ENCODE measurements around the gene TEX13C.

The TEX13C gene

GRCh38 chrX:125333583-125333982, 13.9 kb downstream of the TEX13C start:
- DNase-seq (ENCODE audit: low spot score): no peak
- TF ChIP-seq CTCF (IDR thresholded peaks at IDR 0.05; ENCODE audit: extremely low read depth, missing control alignments): no peak

- no peak for TF ChIP-seq CTCF (IDR thresholded peaks at IDR 0.05; ENCODE audit: extremely low read depth, missing control alignments)
- no peak for DNase-seq (ENCODE audit: low spot score)
These were observed 20.8 kb downstream of the TEX13C start for GRCh38 chrX:125340490-125340889.

DNA sequence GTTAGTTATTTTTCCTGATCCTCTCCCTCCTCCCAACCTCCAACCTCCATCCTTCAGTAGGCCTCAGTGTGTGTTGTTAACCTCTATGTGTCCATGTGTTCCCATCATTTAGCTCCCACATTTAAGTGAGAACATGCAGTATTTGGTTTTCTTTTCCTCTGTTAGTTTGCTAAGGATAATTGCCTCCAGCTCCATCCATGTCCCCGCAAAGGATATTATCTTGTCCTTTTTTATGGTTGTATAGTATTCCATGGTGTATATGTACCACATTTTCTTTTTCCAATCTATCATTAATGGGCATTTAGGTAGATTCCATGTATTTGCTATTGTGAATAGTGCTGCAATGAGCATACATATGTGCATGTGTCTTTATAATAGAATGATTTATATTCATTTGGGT, 54.5 kb downstream of the TEX13C start:
- TF ChIP-seq CTCF (IDR thresholded peaks at IDR 0.05; ENCODE audit: extremely low read depth, missing control alignments): no peak
- DNase-seq (ENCODE audit: low spot score): no peak
